NCI-H146 (cell line): Measurements from ENCODE around the gene C1orf50.
"Not testable (repeated sequence)": the region's sequence is repeated elsewhere in the genome, so short reads cannot be mapped to it uniquely, and the experiment has no call there.

Experiments
- DNase-seq: peaks from one replicate; lab custom pipeline; 2025; lab: John Stamatoyannopoulos, UW

C1orf50 gene

GRCh38 chr1:42766741-42767509 is at the start of gene C1orf50, which contains the start of gene P3H1:
C1orf50 (plus strand) TSS chr1:42767249; CDS start chr1:42767312, 63 bp downstream.
P3H1 (minus strand) TSS chr1:42767028; CDS start chr1:42766971, 57 bp downstream.
- peak; percentile 98 for DNase-seq

GRCh38 chr1:42720868-42721267 is 46.2 kb upstream of the C1orf50 start:
- DNase-seq, result no peak

DNA sequence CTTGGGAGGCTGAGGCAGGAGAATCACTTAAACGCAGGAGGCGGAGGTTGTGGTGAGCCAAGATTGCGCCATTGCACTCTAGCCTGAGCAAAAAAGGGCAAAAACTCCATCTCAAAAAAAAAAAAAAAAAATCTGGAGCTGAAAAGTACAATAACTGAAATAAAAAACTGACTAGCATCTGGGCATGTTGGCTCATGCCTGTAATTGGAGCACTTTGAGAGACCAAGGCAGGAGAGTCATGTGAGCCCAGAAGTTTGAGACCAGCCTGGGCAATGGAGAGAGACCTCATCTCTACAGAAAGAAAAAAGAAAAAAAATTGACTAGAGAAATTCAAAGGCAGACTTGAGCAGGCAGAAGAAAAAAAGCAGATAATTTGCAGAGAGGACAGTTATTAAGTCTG is 45.1 kb upstream of the C1orf50 start:
- DNase-seq, result no peak

DNA sequence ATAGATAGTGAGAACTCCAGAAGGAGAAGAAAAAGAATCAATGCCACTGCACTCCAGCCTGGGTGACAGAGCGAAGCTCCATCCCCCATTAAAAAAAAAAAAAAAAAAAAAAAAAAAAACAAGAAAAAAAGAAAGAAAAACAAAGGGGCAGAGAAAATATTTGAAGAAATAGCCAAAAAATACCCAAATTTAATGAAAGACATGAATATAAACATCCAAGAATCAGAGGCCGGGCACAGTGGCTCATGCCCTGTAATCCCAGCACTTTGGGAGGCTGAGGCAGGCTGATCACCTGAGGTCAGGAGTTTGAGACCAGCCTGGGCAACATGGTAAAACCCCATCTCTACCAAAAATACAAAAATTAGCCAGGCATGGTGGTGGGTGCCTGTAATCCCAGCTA is 44.6 kb upstream of the C1orf50 start:
- not testable (repeated sequence) for DNase-seq

GRCh38 chr1:42723511-42723910 is 43.5 kb upstream of the C1orf50 start:
- DNase-seq, result no peak

DNA sequence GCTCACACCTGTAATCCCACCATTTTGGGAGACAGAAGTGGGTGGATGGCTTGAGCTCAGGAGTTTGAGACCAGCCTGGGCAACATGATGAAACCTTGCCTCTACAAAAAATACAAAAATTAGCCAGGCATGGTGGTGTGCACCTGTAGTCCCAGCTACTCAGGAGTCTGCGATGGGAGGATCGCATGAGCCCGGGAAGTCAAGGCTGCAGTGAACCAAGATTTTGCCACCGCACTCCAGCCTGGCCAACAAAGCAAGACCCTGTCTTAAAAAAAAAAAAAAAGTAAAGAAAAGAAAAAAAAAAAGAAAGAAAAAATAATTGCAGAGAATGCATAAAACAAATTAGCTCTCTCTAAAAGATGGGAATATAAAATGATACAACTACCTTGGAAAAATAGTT is 41.2 kb upstream of the C1orf50 start:
- DNase-seq, result not testable (repeated sequence)

- no peak for DNase-seq
Observed at GRCh38 chr1:42730002-42730401, 37.0 kb upstream of the C1orf50 start.

GRCh38 chr1:42730988-42731387 is 36.1 kb upstream of the C1orf50 start:
- no peak for DNase-seq

- DNase-seq, result no peak
Observed at GRCh38 chr1:42731585-42731984, 35.5 kb upstream of the C1orf50 start.

- DNase-seq, result no peak
Observed at GRCh38 chr1:42732126-42732680, 34.8 kb upstream of the C1orf50 start.

DNA sequence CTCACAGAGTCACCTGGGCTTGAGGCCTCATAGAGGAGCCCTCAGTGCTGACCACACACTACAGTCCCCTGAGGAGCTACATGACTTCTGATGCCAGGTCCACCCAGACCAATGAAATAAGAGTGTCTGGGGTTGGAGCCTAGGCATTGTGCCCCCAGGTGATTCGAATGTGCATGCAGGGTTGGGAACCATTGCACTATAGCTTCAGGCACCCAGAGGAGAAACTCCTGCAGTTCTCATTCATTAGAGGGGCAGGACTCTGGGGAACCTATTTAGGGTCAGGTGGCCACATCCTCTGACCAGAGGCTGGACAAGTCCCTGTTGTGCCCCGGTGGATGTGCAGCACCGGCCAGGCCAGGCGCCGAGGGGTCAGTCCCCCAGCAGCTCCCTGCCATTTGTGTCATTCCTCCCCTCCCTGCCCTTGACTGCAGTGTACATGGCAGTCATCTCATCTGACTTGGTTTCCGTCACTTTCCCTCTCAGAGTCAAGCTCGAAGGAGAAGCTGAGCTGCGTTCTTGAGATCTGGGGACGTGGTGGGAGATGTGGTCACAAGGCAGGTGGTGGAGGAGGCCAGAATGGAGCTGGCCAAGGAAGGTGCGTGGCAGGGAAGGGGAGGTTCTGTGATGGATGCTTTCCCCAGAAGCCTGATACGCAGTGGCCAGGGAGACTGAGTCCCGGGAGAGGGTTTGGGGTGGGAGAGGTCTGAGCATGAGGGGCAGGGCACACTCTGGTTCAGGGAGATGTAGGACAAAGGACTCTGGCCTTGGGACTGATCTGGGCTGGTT is 33.4 kb upstream of the C1orf50 start:
- DNase-seq, result no peak

GRCh38 chr1:42734201-42735035 is 32.6 kb upstream of the C1orf50 start:
- no peak for DNase-seq

- no peak for DNase-seq
Observed at GRCh38 chr1:42735056-42735455, 32.0 kb upstream of the C1orf50 start.

GRCh38 chr1:42735477-42736105 is 31.5 kb upstream of the C1orf50 start:
- no peak for DNase-seq

DNA sequence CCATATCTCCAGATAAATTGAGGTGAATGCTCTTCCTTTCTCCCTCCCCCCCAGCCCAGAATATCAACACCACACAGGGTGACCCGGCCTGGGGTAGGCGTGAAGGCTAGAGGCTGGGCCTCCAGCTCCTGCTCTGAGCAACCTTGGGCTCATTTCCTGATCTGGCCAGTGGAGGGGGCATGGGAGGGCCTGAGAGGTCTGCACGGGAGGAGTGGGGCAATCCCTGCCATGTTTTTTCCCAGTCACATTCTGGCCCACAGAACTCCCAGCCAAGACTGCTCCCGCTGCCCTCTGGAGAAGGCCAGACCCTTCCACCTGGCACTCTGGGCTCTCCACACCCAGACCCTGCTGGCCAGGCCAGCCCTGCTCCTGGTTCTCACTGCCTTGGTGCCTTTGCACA is 30.9 kb upstream of the C1orf50 start:
- no peak for DNase-seq

- DNase-seq, result no peak
Observed at GRCh38 chr1:42736571-42737200, 30.4 kb upstream of the C1orf50 start.

GRCh38 chr1:42737257-42737656 is 29.8 kb upstream of the C1orf50 start:
- no peak for DNase-seq

GRCh38 chr1:42737986-42738677 is 28.9 kb upstream of the C1orf50 start:
- DNase-seq, result no peak

DNA sequence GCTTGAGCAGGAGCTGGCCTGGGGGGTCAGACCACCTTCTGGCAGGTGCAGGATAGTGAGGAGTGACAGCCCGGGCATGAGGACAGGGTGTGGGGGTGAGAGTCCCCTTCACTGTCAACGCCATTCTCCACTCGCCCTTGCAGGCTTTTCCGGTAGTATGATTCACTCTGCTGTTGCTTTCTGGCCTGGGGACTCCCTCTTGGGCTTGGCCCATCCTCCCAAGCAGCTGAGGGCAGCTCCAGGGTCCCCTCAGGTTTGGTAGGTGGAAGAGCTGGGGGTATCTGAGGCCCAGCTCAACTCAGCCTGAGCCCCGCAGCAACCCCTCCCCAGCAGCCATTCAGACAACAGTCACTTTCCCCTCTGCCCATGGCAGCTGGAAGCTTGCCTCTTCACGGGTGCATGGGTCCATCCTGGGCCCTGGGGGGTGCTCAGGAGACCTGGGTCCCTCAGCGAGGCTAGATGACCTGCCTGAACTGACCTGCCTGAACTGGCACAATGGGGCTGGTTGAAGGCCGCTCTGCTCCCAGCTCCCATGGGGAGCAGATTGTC is 28.3 kb upstream of the C1orf50 start:
- no peak for DNase-seq
